Renal pelvis (tissue), 4 donors: ENCODE measurements around the gene VAV2. TPM values are rescaled to one million over a fixed set of nuclear protein-coding genes. Genes with fewer than 3 reads are reported as not detected.

Source experiments
- DNase-seq: peaks from one replicate; pipeline ENCODE4 v3.0.0-alpha.2; 2013
- polyA plus RNA-seq, 3 donors: library from polyadenylated mRNA; unstranded; fragments of 120-200 nt; gene quantifications; one replicate each; pipeline ENCODE4 v1.2.1, GENCODE V29; 2013; ENCODE audit not compliant: insufficient read length in 3 of 3

VAV2 gene
- polyA plus RNA-seq, 3 donors = 36.6 to 55.8 (median 37.4) TPM

DNA sequence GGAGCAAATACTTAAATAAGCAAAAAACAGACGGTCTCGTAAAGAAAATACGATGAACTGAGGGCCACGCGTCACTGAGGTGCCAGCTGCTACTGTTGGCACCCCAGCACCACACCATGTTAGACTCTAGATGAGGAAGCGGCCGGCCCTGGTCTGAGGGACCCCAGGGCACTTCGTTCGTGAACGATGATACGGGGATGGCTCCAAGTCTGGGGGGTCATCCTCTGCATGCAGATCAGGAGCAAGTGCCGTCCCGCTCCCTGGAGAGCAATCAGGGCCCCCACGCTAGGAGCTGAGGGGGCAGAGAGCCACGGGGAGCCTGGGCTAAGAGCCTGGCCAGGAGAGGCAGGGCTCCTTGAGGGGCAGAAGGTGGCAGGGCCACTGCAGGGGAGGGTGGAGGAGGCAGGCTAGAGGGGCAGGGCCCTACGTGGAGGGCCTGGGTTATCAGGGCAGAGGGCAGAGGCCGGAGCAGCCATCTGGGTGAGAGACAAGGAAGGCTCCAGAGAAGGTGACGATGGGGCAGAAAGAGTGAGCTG, 278.1 kb downstream of the VAV2 start:
- DNase-seq = no peak

DNA sequence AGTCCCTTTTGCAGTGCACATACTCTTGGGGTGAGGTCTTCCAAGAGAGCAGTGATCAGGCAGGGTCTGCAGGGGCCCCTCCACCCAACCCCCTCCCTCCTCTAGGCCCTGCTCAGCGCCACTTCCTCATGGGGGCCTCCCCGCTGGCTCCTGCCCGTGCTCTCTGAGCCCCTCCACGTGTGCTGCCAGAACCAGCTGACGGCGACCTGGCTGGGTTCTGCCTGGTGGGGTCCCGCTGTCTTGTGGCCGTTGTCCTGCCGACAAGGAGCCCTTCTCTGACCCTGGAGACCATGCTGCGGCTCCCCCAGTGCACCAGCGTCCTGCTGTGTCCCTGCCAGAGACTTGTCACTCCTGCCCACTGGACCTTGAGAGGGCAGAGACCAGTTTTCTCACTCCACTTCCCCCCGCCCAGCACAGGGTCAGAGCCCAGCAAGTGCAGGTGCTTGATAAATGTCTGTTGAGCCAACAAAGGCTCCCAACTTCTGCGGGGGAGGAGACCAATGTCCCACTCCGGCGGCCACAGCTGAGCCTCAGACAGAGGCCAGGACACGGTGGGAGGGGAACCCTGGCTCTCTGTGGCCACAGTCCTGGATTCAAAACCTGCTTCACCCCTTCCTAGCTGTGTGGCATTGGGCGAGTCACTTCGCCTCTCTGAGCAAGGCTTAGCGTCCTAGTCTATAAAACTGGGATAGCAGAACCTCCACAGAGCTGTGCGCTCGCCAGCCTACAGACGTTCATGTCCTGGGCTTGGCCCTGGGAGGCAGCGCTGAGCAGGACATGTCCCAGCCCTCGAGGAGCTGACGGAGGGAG, 278.8 kb downstream of the VAV2 start:
- DNase-seq = no peak

DNA sequence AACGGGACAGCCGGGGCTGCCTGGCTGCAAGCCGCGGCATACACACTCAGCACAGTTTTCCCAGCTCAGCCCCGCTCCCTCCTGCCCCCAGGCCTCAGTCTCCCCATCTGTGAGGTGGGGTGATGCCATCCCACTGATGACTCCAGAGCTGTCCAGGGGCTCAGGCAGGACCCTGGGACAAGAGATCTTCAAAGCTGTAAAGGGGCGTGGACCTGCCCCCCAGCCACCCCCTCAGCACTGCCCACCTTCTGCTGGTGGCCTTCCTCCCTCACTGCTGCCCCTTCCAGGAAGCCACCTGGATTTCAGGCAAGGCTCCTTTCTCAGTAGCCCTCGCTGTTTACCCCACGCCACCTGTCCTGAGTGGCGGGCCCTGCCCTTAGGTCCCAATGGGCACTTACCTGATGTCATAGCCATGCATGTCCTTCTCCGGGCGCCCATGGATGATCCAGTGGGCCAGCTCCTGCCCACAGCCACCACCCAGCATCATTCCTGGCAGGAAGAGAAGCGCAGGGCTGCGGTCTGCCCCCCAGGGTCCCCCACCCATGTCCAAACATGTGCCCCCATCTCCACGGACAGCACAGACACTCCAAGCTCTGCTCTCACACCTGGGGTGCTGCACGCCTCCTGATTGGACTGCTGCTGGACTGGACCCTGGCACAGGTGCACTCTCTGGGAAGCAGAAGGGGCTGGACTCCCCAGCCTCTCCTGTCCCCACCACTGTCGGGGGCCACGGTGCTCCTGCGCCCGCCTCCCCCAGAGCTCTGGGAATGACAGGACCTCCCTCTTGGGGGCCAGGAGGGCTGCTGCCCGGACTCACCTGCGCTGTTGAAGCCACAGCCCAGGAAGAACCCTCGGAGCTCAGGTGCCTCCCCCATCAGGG, 279.7 kb downstream of the VAV2 start:
- no peak for DNase-seq

Other genes starting within 250 kb of the VAV2 start
- gene BRD3OS, start 33.2 kb upstream of the VAV2 start, polyA plus RNA-seq = 10 to 100 TPM; 21.8 to 26.4 (median 25.8) TPM
- 10 to 100 TPM; 46.5 to 50.4 (median 49.0) TPM for gene BRD3, start 75.7 kb upstream of the VAV2 start, polyA plus RNA-seq
- 10 to 100 TPM; 39.6 to 43.0 (median 42.5) TPM for gene WDR5, start 143.8 kb upstream of the VAV2 start, polyA plus RNA-seq
- not detected for gene RNU6ATAC, start 172.2 kb upstream of the VAV2 start, polyA plus RNA-seq